Measurements from ENCODE around the gene ADCY9. TPM values are rescaled to one million over a fixed set of nuclear protein-coding genes. Genes with fewer than 3 reads are reported as not detected.
A peak's percentile ranks its signal among the peaks of the same experiment; 100 is the strongest.

The ADCY9 gene
- total RNA-seq, 4 donors from 2014 or later = 13.1 to 25.1 (median 18.5) TPM

- WGBS, 2 donors = 94 to 96% methylated on average over 7 of the region's 7 CpGs
Measured at GRCh38 chr16:4026854-4027253, 89.4 kb downstream of the ADCY9 start.

GRCh38 chr16:4025428-4025827 lies 90.8 kb downstream of the ADCY9 start:
- 87 to 92% methylated on average over 14 of the region's 14 CpGs for WGBS, 2 donors
- no peak for DNase-seq (ENCODE audit: low spot score in 2 of 2)
- no peak overlapping the region for H3K4me3 ChIP-seq (ENCODE audit: low read depth, poor library complexity, severe bottlenecking)
- no peak for TF ChIP-seq POLR2A (IDR thresholded peaks at IDR 0.05)
- TF ChIP-seq, protein P1, sequence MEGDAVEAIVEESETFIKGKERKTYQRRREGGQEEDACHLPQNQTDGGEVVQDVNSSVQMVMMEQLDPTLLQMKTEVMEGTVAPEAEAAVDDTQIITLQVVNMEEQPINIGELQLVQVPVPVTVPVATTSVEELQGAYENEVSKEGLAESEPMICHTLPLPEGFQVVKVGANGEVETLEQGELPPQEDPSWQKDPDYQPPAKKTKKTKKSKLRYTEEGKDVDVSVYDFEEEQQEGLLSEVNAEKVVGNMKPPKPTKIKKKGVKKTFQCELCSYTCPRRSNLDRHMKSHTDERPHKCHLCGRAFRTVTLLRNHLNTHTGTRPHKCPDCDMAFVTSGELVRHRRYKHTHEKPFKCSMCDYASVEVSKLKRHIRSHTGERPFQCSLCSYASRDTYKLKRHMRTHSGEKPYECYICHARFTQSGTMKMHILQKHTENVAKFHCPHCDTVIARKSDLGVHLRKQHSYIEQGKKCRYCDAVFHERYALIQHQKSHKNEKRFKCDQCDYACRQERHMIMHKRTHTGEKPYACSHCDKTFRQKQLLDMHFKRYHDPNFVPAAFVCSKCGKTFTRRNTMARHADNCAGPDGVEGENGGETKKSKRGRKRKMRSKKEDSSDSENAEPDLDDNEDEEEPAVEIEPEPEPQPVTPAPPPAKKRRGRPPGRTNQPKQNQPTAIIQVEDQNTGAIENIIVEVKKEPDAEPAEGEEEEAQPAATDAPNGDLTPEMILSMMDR (IDR thresholded peaks at IDR 0.05) = no peak
- intact Hi-C loops (cut with DNase I; ENCODE audit: low total_unique reads) = no loop called here

More at GRCh38 chr16:4026854-4027253, 89.4 kb downstream of the ADCY9 start:
- intact Hi-C loops (cut with DNase I; ENCODE audit: low total_unique reads) = no loop called here
- H3K4me3 ChIP-seq (ENCODE audit: low read depth, poor library complexity, severe bottlenecking) = no peak overlapping the region
- TF ChIP-seq, protein P1 (IDR thresholded peaks at IDR 0.05) = no peak
- TF ChIP-seq POLR2A (IDR thresholded peaks at IDR 0.05) = no peak
- DNase-seq (ENCODE audit: low spot score in 2 of 2) = no peak

DNA sequence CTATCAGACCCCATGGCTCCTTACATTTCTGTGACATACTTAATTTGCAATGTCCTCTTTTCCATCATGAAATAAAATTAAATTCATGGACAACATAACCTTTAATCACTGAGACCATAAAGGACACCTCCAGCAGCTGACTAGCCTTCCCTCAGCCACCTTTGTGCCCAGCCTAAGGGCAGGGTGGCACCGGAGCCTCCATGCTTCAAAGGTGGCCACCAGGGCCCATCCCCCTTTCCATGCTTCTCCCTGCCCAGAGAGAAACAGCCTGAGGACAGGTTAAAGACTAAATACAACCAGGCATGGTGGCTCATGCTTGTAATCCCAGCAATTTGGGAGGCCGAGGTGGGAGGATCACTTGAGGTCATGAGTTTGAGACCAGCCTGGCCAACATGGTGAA lies 94.3 kb downstream of the ADCY9 start:
- intact Hi-C loops (cut with DNase I; ENCODE audit: low total_unique reads) = no loop called here
- no peak for DNase-seq (ENCODE audit: low spot score in 2 of 2)
- no peak overlapping the region for H3K4me3 ChIP-seq (ENCODE audit: low read depth, poor library complexity, severe bottlenecking)
- TF ChIP-seq, protein P1 (IDR thresholded peaks at IDR 0.05) = no peak
- no peak for TF ChIP-seq POLR2A (IDR thresholded peaks at IDR 0.05)
- 86 to 92% methylated on average over 2 of the region's 2 CpGs for WGBS, 2 donors

GRCh38 chr16:4021070-4021779 lies 95.0 kb downstream of the ADCY9 start:
- no peak overlapping the region for H3K4me3 ChIP-seq (ENCODE audit: low read depth, poor library complexity, severe bottlenecking)
- TF ChIP-seq POLR2A (IDR thresholded peaks at IDR 0.05) = no peak
- TF ChIP-seq, protein P1 (IDR thresholded peaks at IDR 0.05) = no peak
- intact Hi-C loops (cut with DNase I; ENCODE audit: low total_unique reads) = no loop called here
- WGBS, 2 donors = 50 to 57% methylated on average over 14 of the region's 14 CpGs
- DNase-seq (ENCODE audit: low spot score in 2 of 2) = peak in 1 of 2 donors; percentile 44

- WGBS, 2 donors = 31 to 49% methylated on average over 5 of the region's 5 CpGs
- TF ChIP-seq, protein P1 (IDR thresholded peaks at IDR 0.05) = no peak
- TF ChIP-seq POLR2A (IDR thresholded peaks at IDR 0.05) = no peak
- no peak overlapping the region for H3K4me3 ChIP-seq (ENCODE audit: low read depth, poor library complexity, severe bottlenecking)
- intact Hi-C loops (cut with DNase I; ENCODE audit: low total_unique reads) = no loop called here
- DNase-seq (ENCODE audit: low spot score in 2 of 2) = no peak
Measured at GRCh38 chr16:4019371-4019791, 96.9 kb downstream of the ADCY9 start.

- WGBS, 2 donors = 50 to 55% methylated on average over 11 to 12 of the region's 12 CpGs
- intact Hi-C loops (cut with DNase I; ENCODE audit: low total_unique reads) = no loop called here
- TF ChIP-seq, protein P1 (IDR thresholded peaks at IDR 0.05) = no peak
- no peak for TF ChIP-seq POLR2A (IDR thresholded peaks at IDR 0.05)
- no peak for DNase-seq (ENCODE audit: low spot score in 2 of 2)
- no peak overlapping the region for H3K4me3 ChIP-seq (ENCODE audit: low read depth, poor library complexity, severe bottlenecking)
Measured at GRCh38 chr16:4018391-4018790, 97.9 kb downstream of the ADCY9 start.

Data from lower leg skin (tissue), 4 donors.